IMR-90 (cell line): Measurements from ENCODE around the gene BZW2. TPM values are rescaled to one million over a fixed set of nuclear protein-coding genes. Genes with fewer than 3 reads are reported as not detected.

ENCODE experiments used
- ATAC-seq: fragments of 200-7000 bp; cut with Tn5 transposase; 2 replicates; pipeline ENCODE4 v1.9.1; 2020; ENCODE audit warnings: low read depth, mild to moderate bottlenecking, moderate library complexity
- BruUV-seq: library from RNA; stranded (reverse); fragments of 400-500 nt; replicated peaks from 2 replicates; lab custom pipeline; 2021; lab: Mats Ljungman, UMichigan
- CTCF ChIA-PET: fragments of 300-600 bp; formaldehyde crosslinking; extraction: SDS; loops from one replicate; lab custom pipeline; 2021; ENCODE audit warnings: antibody characterized with exemption; lab: Yijun Ruan, JAX
- POLR2A ChIA-PET: fragments of 300-600 bp; sonication (Branson Sonifier 250); formaldehyde crosslinking; loops from one replicate; lab custom pipeline; 2022; ENCODE audit warnings: antibody characterized with exemption; ENCODE audit not compliant: unreplicated experiment; lab: Charles Lee
- DNase-seq: peaks from one replicate; pipeline ENCODE4 v3.0.0; 2013
- H2AFZ ChIP-seq: replicated peaks from 2 replicates; pipeline ENCODE3; 2013; ENCODE audit warnings: low read length, mild to moderate bottlenecking; ENCODE audit not compliant: poor library complexity
- H2AK5ac ChIP-seq: 2 replicates; pipeline ENCODE4 v1.6.1; 2013; ENCODE audit warnings: low read depth, low read length, inconsistent platforms
- H2AK9ac ChIP-seq: replicated peaks from 2 replicates; pipeline ENCODE3; 2013; ENCODE audit warnings: mild to moderate bottlenecking, low read depth, low read length, moderate library complexity; ENCODE audit not compliant: poor library complexity
- H2BK120ac ChIP-seq: 2 replicates; pipeline ENCODE4 v1.6.1; 2013; ENCODE audit warnings: low read depth, low read length, inconsistent platforms
- H2BK15ac ChIP-seq: 3 replicates; pipeline ENCODE4 v1.6.1; 2013; ENCODE audit warnings: low read depth, low read length, inconsistent platforms
- H2BK20ac ChIP-seq: 2 replicates; pipeline ENCODE4 v1.6.1; 2013; ENCODE audit warnings: low read depth, mild to moderate bottlenecking, inconsistent platforms, low read length, moderate library complexity
- H2BK5ac ChIP-seq: 2 replicates; pipeline ENCODE4 v1.6.1; 2013; ENCODE audit warnings: mild to moderate bottlenecking, low read depth, low read length, inconsistent platforms; ENCODE audit not compliant: poor library complexity, severe bottlenecking
- H3K14ac ChIP-seq: replicated peaks from 2 replicates; pipeline ENCODE4 v1.6.1; 2013; ENCODE audit warnings: low read depth, low read length, inconsistent platforms
- H3K18ac ChIP-seq: 2 replicates; pipeline ENCODE4 v1.6.1; 2013; ENCODE audit warnings: low read depth, low read length, control low read depth
- H3K23ac ChIP-seq: 2 replicates; pipeline ENCODE4 v1.6.1; 2013; ENCODE audit warnings: low read depth, low read length, inconsistent platforms
- H3K27ac ChIP-seq: 2 replicates; pipeline ENCODE4 v1.5.1; 2013; ENCODE audit warnings: mild to moderate bottlenecking, control low read depth, low read length; ENCODE audit not compliant: insufficient read depth
- H3K27me3 ChIP-seq: 2 replicates; pipeline ENCODE4 v1.6.1; 2013; ENCODE audit warnings: low read length; ENCODE audit not compliant: control insufficient read depth, insufficient read depth
- H3K36me3 ChIP-seq: 2 replicates; pipeline ENCODE4 v1.6.1; 2013; ENCODE audit warnings: low read length, mixed read lengths; ENCODE audit not compliant: control insufficient read depth, insufficient read depth
- H3K4ac ChIP-seq: 2 replicates; pipeline ENCODE4 v1.6.1; 2013; ENCODE audit warnings: low read depth, low read length, inconsistent platforms
- H3K4me1 ChIP-seq: 2 replicates; pipeline ENCODE4 v1.6.1; 2013; ENCODE audit warnings: low read length, mixed read lengths; ENCODE audit not compliant: control insufficient read depth, insufficient read depth
- H3K4me2 ChIP-seq: 2 replicates; pipeline ENCODE4 v1.6.1; 2013; ENCODE audit warnings: low read depth, mild to moderate bottlenecking, control low read depth, low read length, moderate library complexity
- H3K4me3 ChIP-seq: 2 replicates; pipeline ENCODE4 v1.5.1; 2013; ENCODE audit warnings: low read depth, mild to moderate bottlenecking, control low read depth, low read length, moderate library complexity; ENCODE audit not compliant: insufficient read depth
- H3K56ac ChIP-seq: 2 replicates; pipeline ENCODE4 v1.6.1; 2013; ENCODE audit warnings: low read length, inconsistent platforms; ENCODE audit not compliant: insufficient read depth; ENCODE audit errors: extremely low read depth
- H3K79me1 ChIP-seq, 2 experiments: 2 replicates each; pipeline ENCODE4 v1.6.1; 2013; ENCODE audit warnings: low read length in 2 of 2, inconsistent platforms in 1 of 2, low read depth in 1 of 2
- H3K9ac ChIP-seq: 2 replicates; pipeline ENCODE4 v1.6.1; 2013; ENCODE audit warnings: low read depth, low read length, control low read depth
- H3K9me1 ChIP-seq: 2 replicates; pipeline ENCODE4 v1.6.1; 2013; ENCODE audit warnings: low read length, inconsistent platforms; ENCODE audit not compliant: insufficient read depth
- H3K9me3 ChIP-seq: 2 replicates; pipeline ENCODE4 v1.6.1; 2013; ENCODE audit warnings: low read length; ENCODE audit not compliant: control insufficient read depth, insufficient read depth
- H4K20me1 ChIP-seq: 2 replicates; pipeline ENCODE4 v1.6.1; 2013; ENCODE audit warnings: low read length, inconsistent platforms; ENCODE audit not compliant: insufficient read depth
- H4K5ac ChIP-seq: 2 replicates; pipeline ENCODE4 v1.6.1; 2013; ENCODE audit warnings: mild to moderate bottlenecking, low read depth, low read length, control low read depth
- H4K8ac ChIP-seq, 2 experiments: 2 replicates each; pipeline ENCODE4 v1.6.1; 2013; ENCODE audit warnings: low read depth in 2 of 2, low read length in 2 of 2, control low read depth in 1 of 2, inconsistent platforms in 1 of 2
- H4K91ac ChIP-seq: 2 replicates; pipeline ENCODE4 v1.6.1; 2013; ENCODE audit warnings: low read depth, low read length, inconsistent platforms; ENCODE audit not compliant: insufficient read depth
- BHLHE40 ChIP-seq: fragments of 150-350 bp; IDR thresholded peaks from 2 replicates; pipeline ENCODE4 v1.6.1; 2016; ENCODE audit warnings: mild to moderate bottlenecking, low read depth, low read length
- CEBPB ChIP-seq: IDR thresholded peaks from 2 replicates; pipeline ENCODE4 v1.6.1; 2012; ENCODE audit warnings: low read depth, low read length, improper control_type of control experiment
- FOS ChIP-seq: fragments of 150-350 bp; IDR thresholded peaks from 2 replicates; pipeline ENCODE4 v1.6.1; 2016; ENCODE audit warnings: low read depth, low read length
- MAFK ChIP-seq: IDR thresholded peaks from 2 replicates; pipeline ENCODE4 v1.6.1; 2012; ENCODE audit warnings: low read depth, low read length, improper control_type of control experiment
- MAZ ChIP-seq: IDR thresholded peaks from 2 replicates; pipeline ENCODE4 v1.6.1; 2012; ENCODE audit warnings: low read depth, mild to moderate bottlenecking, low read length, improper control_type of control experiment, moderate library complexity, borderline replicate concordance
- MXI1 ChIP-seq: IDR thresholded peaks from 2 replicates; pipeline ENCODE4 v1.6.1; 2012; ENCODE audit warnings: low read depth, mild to moderate bottlenecking, low read length, moderate library complexity, borderline replicate concordance
- POLR2A ChIP-seq: IDR thresholded peaks from 2 replicates; pipeline ENCODE4 v1.6.1; 2012; ENCODE audit warnings: mild to moderate bottlenecking, low read depth, low read length
- RCOR1 ChIP-seq: IDR thresholded peaks from 2 replicates; pipeline ENCODE4 v1.6.1; 2012; ENCODE audit warnings: mild to moderate bottlenecking, low read length, improper control_type of control experiment; ENCODE audit not compliant: insufficient replicate concordance
- SMC3 ChIP-seq: fragments of 150-350 bp; IDR thresholded peaks from 2 replicates; pipeline ENCODE4 v1.6.1; 2016; ENCODE audit warnings: low read depth, mild to moderate bottlenecking, antibody characterized with exemption, low read length, moderate library complexity
- WGBS, 2 experiments: methylation state at CpG; one replicate each; pipeline versions ENCODE4 v1.1.5 to v1.1.7; 2013; ENCODE audit warnings: missing lambda C conversion rate in 2 of 2; ENCODE audit not compliant: insufficient read length in 1 of 2; ENCODE audit errors: extremely low coverage in 2 of 2; 5-methylcytosine and 5-hydroxymethylcytosine counted together
- dilution Hi-C: fragments of 300-500 bp; cut with HindIII; formaldehyde crosslinking; loops from one replicate; pipeline ENCODE4 v1.14.3; 2018; ENCODE audit warnings: low sequenced_read_pairs; ENCODE audit not compliant: unreplicated experiment
- in situ Hi-C: fragments of 300-500 bp; cut with MboI; formaldehyde crosslinking; loops from 3 replicates; pipeline ENCODE4 v1.14.3; 2019; ENCODE audit warnings: low sequenced_read_pairs, inconsistent platforms, mixed read lengths
- intact Hi-C: fragments of 100-400 bp; cut with micrococcal nuclease; formaldehyde crosslinking; loops from 2 replicates; pipeline ENCODE4 v1.10.0; 2022
- polyA plus RNA-seq, 3 experiments: library from polyadenylated mRNA; depleted of rRNA; stranded (reverse); fragments of >200 nt; gene quantifications; 2 replicates each; pipeline ENCODE4 v1.2.3, GENCODE V29; 2012; ENCODE audit warnings: low replicate concordance in 1 of 3
- total RNA-seq: library from RNA; depleted of rRNA; stranded (reverse); fragments of >200 nt; gene quantifications from 2 replicates; pipeline ENCODE4 v1.2.3, GENCODE V29; 2012
- TF ChIP-seq, protein P1 (sequence below): fragments of 150-350 bp; IDR thresholded peaks from 2 replicates; pipeline ENCODE4 v1.6.1; 2017; ENCODE audit warnings: mild to moderate bottlenecking, antibody characterized with exemption, low read length, low read depth
- TF ChIP-seq, protein P2 (sequence below): fragments of 150-350 bp; IDR thresholded peaks from 2 replicates; pipeline ENCODE4 v1.6.1; 2016; ENCODE audit warnings: low read depth, mild to moderate bottlenecking, low read length, moderate library complexity, borderline replicate concordance

The BZW2 gene
- total and polyA plus RNA-seq, 2 of the 4 experiments (the other 2 are of a cell fraction) = 58.1 to 92.9 TPM

DNA sequence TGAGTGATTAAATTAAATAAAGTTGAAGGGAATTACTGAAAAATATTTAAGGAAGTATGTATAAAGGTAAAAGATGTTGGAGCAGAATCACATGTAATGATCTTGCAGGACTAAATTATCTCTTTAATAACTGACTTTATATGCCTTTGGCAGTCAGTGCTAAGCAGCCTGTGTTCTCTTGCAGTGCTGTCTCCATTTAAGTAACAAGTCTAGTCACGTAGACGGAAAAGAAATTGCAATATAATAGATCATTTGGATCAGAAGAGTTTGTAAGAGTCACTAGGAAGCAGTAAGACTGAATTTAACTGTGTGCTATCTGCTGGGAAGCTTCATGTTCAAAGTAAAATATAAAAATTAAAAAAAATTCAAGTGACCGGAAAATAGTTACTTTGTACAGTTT is 21.4 kb downstream of the BZW2 start:
- no peak overlapping the region for H2AK9ac ChIP-seq
- H4K8ac ChIP-seq = peak overlapping the region in 1 of 2 experiments; percentile 27; a peak in 1 of 4 replicates
- peaks cover 15 to 42% of the 10 kb centered on the region in 2 experiments; a peak in 3 of 4 replicates for H3K79me1 ChIP-seq
- DNase-seq (no peak), ATAC-seq (no peak)
- H3K56ac ChIP-seq = no peak overlapping the region
- no peak overlapping the region; the same call in 1 of the 2 replicates for H2BK120ac ChIP-seq
- no peak overlapping the region for H3K4me3 ChIP-seq
- H3K23ac ChIP-seq = no peak overlapping the region
- peak overlapping the region; percentile 61; the same call in 1 of the 2 replicates for H4K5ac ChIP-seq
- ChIA-PET POLR2A (interaction anchor here (0.6 to 1.0 kb wide), 2 partner anchors 24 to 36 kb away, joined by 3 to 6 read pairs; no protein-coding TSS in a partner anchor), CTCF (interaction anchor here (0.6 to 1.1 kb wide), 3 partner anchors 9 to 71 kb away, joined by 3 read pairs; no protein-coding TSS in a partner anchor)
- dilution Hi-C loops (no loop called here), intact Hi-C loops (no loop called here), in situ Hi-C loops (no loop called here)
- no peak overlapping the region for H3K9ac ChIP-seq
- H3K4me1 ChIP-seq = peaks cover 11% of the 10 kb centered on the region
- no peaks in the 10 kb centered on the region for H3K27me3 ChIP-seq
- H2AK5ac ChIP-seq = no peak overlapping the region
- no TSS peak for BruUV-seq
- no peak for TF ChIP-seq MXI1
- TF ChIP-seq MAFK = no peak
- no peak for TF ChIP-seq RCOR1
- no peak for TF ChIP-seq CEBPB
- TF ChIP-seq SMC3 = no peak
- TF ChIP-seq, protein P1, sequence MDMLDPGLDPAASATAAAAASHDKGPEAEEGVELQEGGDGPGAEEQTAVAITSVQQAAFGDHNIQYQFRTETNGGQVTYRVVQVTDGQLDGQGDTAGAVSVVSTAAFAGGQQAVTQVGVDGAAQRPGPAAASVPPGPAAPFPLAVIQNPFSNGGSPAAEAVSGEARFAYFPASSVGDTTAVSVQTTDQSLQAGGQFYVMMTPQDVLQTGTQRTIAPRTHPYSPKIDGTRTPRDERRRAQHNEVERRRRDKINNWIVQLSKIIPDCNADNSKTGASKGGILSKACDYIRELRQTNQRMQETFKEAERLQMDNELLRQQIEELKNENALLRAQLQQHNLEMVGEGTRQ = no peak
- TF ChIP-seq POLR2A = no peak
- TF ChIP-seq FOS = no peak
- no peak for TF ChIP-seq MAZ
- no peak for TF ChIP-seq BHLHE40
- TF ChIP-seq, protein P2, sequence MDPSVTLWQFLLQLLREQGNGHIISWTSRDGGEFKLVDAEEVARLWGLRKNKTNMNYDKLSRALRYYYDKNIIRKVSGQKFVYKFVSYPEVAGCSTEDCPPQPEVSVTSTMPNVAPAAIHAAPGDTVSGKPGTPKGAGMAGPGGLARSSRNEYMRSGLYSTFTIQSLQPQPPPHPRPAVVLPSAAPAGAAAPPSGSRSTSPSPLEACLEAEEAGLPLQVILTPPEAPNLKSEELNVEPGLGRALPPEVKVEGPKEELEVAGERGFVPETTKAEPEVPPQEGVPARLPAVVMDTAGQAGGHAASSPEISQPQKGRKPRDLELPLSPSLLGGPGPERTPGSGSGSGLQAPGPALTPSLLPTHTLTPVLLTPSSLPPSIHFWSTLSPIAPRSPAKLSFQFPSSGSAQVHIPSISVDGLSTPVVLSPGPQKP = no peak
- H3K4me2 ChIP-seq = no peak overlapping the region
- H2BK20ac ChIP-seq = no peak overlapping the region; the same call in 1 of the 2 replicates
- no peak overlapping the region for H2AFZ ChIP-seq
- H3K4ac ChIP-seq = no peak overlapping the region
- H4K91ac ChIP-seq = no peak overlapping the region
- no CpG with 5 or more reads among the region's 3 CpGs for WGBS, 2 experiments
- no peaks in the 10 kb centered on the region for H3K9me3 ChIP-seq
- H3K27ac ChIP-seq = no peak overlapping the region
- no peak overlapping the region for H3K14ac ChIP-seq
- no peak overlapping the region for H2BK15ac ChIP-seq
- H3K36me3 ChIP-seq = no peaks in the 10 kb centered on the region; the same call in 1 of the 2 replicates
- peak overlapping the region; percentile 30; the same call in 1 of the 2 replicates for H3K18ac ChIP-seq
- H2BK5ac ChIP-seq = peak overlapping the region; percentile 78
- H3K9me1 ChIP-seq = peaks cover 2% of the 10 kb centered on the region
- no peaks in the 10 kb centered on the region for H4K20me1 ChIP-seq
